ENCODE results near the gene CDC14B. TPM values are rescaled to one million over a fixed set of nuclear protein-coding genes. Genes with fewer than 3 reads are reported as not detected.

CDC14B gene
- total and polyA plus RNA-seq, 7 donors = 0.87 to 10.7 (median 2.6) TPM

GRCh38 chr9:96524764-96525163 lies 94.9 kb downstream of the CDC14B start:
- Histone ChIP-seq H3K4me3 (no peak overlapping the region), H3K4me1 (no peaks in the 10 kb centered on the region), H3K27ac (no peak overlapping the region), H3K27me3 (ENCODE audit: insufficient read depth in 3 of 3, low read length in 2 of 3) (no peaks in the 10 kb centered on the region), H3K9me3 (no peaks in the 10 kb centered on the region), H3K36me3 (ENCODE audit: insufficient read depth in 1 of 2, low read depth in 1 of 2) (no peaks in the 10 kb centered on the region)
- TF ChIP-seq, protein P1, sequence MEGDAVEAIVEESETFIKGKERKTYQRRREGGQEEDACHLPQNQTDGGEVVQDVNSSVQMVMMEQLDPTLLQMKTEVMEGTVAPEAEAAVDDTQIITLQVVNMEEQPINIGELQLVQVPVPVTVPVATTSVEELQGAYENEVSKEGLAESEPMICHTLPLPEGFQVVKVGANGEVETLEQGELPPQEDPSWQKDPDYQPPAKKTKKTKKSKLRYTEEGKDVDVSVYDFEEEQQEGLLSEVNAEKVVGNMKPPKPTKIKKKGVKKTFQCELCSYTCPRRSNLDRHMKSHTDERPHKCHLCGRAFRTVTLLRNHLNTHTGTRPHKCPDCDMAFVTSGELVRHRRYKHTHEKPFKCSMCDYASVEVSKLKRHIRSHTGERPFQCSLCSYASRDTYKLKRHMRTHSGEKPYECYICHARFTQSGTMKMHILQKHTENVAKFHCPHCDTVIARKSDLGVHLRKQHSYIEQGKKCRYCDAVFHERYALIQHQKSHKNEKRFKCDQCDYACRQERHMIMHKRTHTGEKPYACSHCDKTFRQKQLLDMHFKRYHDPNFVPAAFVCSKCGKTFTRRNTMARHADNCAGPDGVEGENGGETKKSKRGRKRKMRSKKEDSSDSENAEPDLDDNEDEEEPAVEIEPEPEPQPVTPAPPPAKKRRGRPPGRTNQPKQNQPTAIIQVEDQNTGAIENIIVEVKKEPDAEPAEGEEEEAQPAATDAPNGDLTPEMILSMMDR (IDR thresholded peaks at IDR 0.05) = no peak
- ATAC-seq (no peak), DNase-seq (no peak)
- WGBS, 3 donors = 94% methylated on average over 2 of the region's 2 CpGs
- intact Hi-C loops (cut with DNase I) = loop anchor here in 1 of 2 donors (10.0 kb wide), 1 partner anchor 60 kb away; no protein-coding TSS in a partner anchor

- ATAC-seq (no peak), DNase-seq (no peak)
- intact Hi-C loops (cut with DNase I) = loop anchor here in 1 of 2 donors (10.0 kb wide), 1 partner anchor 61 kb away; no protein-coding TSS in a partner anchor
- Histone ChIP-seq H3K27ac (no peak overlapping the region), H3K36me3 (ENCODE audit: insufficient read depth in 1 of 2, low read depth in 1 of 2) (no peaks in the 10 kb centered on the region), H3K27me3 (ENCODE audit: insufficient read depth in 3 of 3, low read length in 2 of 3) (no peaks in the 10 kb centered on the region), H3K9me3 (no peaks in the 10 kb centered on the region), H3K4me1 (no peaks in the 10 kb centered on the region), H3K4me3 (no peak overlapping the region)
- 79 to 87% (median 86%) methylated on average over 7 of the region's 7 CpGs for WGBS, 3 donors
- TF ChIP-seq, protein P1 (IDR thresholded peaks at IDR 0.05) = no peak
Measured at GRCh38 chr9:96524045-96524444, 95.6 kb downstream of the CDC14B start.

- Histone ChIP-seq H3K27me3 (ENCODE audit: insufficient read depth in 3 of 3, low read length in 2 of 3) (no peaks in the 10 kb centered on the region), H3K4me3 (no peak overlapping the region), H3K36me3 (ENCODE audit: insufficient read depth in 1 of 2, low read depth in 1 of 2) (no peaks in the 10 kb centered on the region), H3K9me3 (no peaks in the 10 kb centered on the region), H3K27ac (peak overlapping the region; percentile 21), H3K4me1 (no peaks in the 10 kb centered on the region)
- peak in 1 of 4 donors; percentile 65 for ATAC-seq
- TF ChIP-seq, protein P1 (IDR thresholded peaks at IDR 0.05) = no peak
- intact Hi-C loops (cut with DNase I) = loop anchor here in 1 of 2 donors (10.0 kb wide), 1 partner anchor 61 kb away; no protein-coding TSS in a partner anchor
- WGBS, 3 donors = 81 to 89% (median 85%) methylated on average over 7 of the region's 7 CpGs
- DNase-seq = peak in 1 of 2 donors; percentile 47
Measured at GRCh38 chr9:96523374-96523773, 96.3 kb downstream of the CDC14B start.

DNA sequence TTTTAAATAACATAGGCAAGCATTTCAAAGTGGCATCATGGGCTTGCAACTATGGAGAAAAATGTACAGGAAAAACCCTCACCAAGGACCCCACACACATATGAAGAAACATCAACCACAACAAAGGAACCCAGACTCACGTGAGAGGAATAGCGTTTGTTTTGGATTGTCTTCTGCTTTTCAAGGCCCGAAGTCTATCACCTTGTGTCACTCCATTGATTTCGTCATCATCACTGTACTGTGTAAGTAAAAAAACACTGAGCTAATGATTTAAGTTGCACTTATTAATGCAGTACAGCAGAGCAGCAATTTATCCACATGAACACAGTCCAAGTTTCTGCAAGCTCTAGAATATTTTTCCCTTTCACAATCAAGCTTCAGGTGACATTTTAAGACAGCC lies 97.3 kb downstream of the CDC14B start:
- Histone ChIP-seq H3K4me1 (no peaks in the 10 kb centered on the region), H3K27ac (no peak overlapping the region), H3K9me3 (no peaks in the 10 kb centered on the region), H3K4me3 (no peak overlapping the region), H3K36me3 (ENCODE audit: insufficient read depth in 1 of 2, low read depth in 1 of 2) (no peaks in the 10 kb centered on the region), H3K27me3 (ENCODE audit: insufficient read depth in 3 of 3, low read length in 2 of 3) (no peaks in the 10 kb centered on the region)
- WGBS, 3 donors = 85 to 89% (median 87%) methylated on average over 4 of the region's 4 CpGs
- TF ChIP-seq, protein P1 (IDR thresholded peaks at IDR 0.05) = no peak
- intact Hi-C loops (cut with DNase I) = loop anchor here in 1 of 2 donors (10.0 kb wide), 1 partner anchor 62 kb away; no protein-coding TSS in a partner anchor
- ATAC-seq = no peak
- no peak for DNase-seq

DNA sequence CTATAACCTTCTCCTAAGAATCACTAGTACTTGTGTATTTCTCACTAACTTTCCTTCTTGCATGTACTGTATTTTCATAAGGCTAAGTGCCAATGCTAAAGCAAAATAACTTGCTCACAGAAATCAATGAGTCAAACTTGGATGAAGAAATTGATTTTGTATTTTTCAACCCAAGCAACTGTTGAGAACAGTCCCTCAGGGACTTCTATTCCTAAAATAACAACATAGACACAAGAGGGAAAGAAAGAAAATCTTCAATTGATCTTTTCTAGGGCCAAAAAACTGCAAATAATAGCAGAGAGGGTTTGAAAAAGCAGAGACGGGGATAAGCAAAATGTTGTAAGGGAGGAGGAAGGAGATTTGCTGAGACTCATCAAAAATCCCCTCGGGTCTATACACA lies 99.9 kb downstream of the CDC14B start:
- H3K27ac ChIP-seq = no peak overlapping the region

More for the DNA sequence above, 99.9 kb downstream of the CDC14B start:
- no peak for DNase-seq
- H3K4me3 ChIP-seq = no peak overlapping the region
- H3K27me3 ChIP-seq (ENCODE audit: insufficient read depth in 3 of 3, low read length in 2 of 3) = no peaks in the 10 kb centered on the region
- 66 to 78% (median 67%) methylated on average over 2 of the region's 2 CpGs for WGBS, 3 donors
- TF ChIP-seq, protein P1 (IDR thresholded peaks at IDR 0.05) = no peak
- intact Hi-C loops (cut with DNase I) = loop anchor here in 1 of 2 donors (10.0 kb wide), 1 partner anchor 65 kb away; no protein-coding TSS in a partner anchor
- no peaks in the 10 kb centered on the region for H3K36me3 ChIP-seq (ENCODE audit: insufficient read depth in 1 of 2, low read depth in 1 of 2)
- H3K9me3 ChIP-seq = no peaks in the 10 kb centered on the region
- ATAC-seq = no peak
- H3K4me1 ChIP-seq = no peaks in the 10 kb centered on the region
